BJ (cell line): Measurements from ENCODE around the gene PCBP3. TPM values are rescaled to one million over a fixed set of nuclear protein-coding genes. Genes with fewer than 3 reads are reported as not detected.

Experiments
- CTCF ChIA-PET: fragments of 350-600 bp; formaldehyde crosslinking; extraction: SDS; loops from one replicate; lab custom pipeline; 2021; ENCODE audit warnings: antibody characterized with exemption, inconsistent platforms; lab: Yijun Ruan, JAX
- POLR2A ChIA-PET: fragments of 300-600 bp; sonication (Branson Sonifier 250); formaldehyde crosslinking; extraction: SDS; loops from one replicate; lab custom pipeline; 2021; ENCODE audit warnings: antibody characterized with exemption; lab: Charles Lee
- DNase-seq: peaks from one replicate; pipeline ENCODE4 v3.0.0-alpha.2; 2011; ENCODE audit warnings: low read depth
- H3K27me3 ChIP-seq: 2 replicates; pipeline ENCODE4 v1.6.0; 2011; ENCODE audit warnings: low read length; ENCODE audit not compliant: control insufficient read depth, insufficient read depth
- H3K36me3 ChIP-seq: 2 replicates; pipeline ENCODE4 v1.5.1; 2011; ENCODE audit warnings: low read length; ENCODE audit not compliant: control insufficient read depth, insufficient read depth
- H3K4me3 ChIP-seq: 2 replicates; pipeline ENCODE4 v1.5.1; 2011; ENCODE audit warnings: low read depth, mild to moderate bottlenecking, control low read depth, low read length
- polyA plus RNA-seq: library from polyadenylated mRNA; depleted of rRNA; stranded (reverse); fragments of >200 nt; gene quantifications from 2 replicates; pipeline ENCODE4 v1.2.3, GENCODE V29; 2011
- TF ChIP-seq, protein P1 (sequence below): IDR thresholded peaks from 2 replicates; pipeline ENCODE4 v1.5.1; 2011; ENCODE audit warnings: low read depth, mild to moderate bottlenecking, control low read depth, inconsistent platforms, low read length, moderate library complexity; ENCODE audit not compliant: insufficient read depth

PCBP3 gene
- polyA plus RNA-seq, 1 experiment: 2.1 TPM

- ChIA-PET POLR2A (interaction anchor here (0.6 kb wide), 1 partner anchor 268 kb away, joined by 4 read pairs; no protein-coding TSS in a partner anchor), CTCF (interaction anchor here (2.3 kb wide), 1 partner anchor 9 kb away, joined by 7 read pairs; no protein-coding TSS in a partner anchor)
- Histone ChIP-seq H3K4me3 (no peak overlapping the region), H3K36me3 (no peaks in the 10 kb centered on the region), H3K27me3 (no peaks in the 10 kb centered on the region)
- TF ChIP-seq, protein P1, sequence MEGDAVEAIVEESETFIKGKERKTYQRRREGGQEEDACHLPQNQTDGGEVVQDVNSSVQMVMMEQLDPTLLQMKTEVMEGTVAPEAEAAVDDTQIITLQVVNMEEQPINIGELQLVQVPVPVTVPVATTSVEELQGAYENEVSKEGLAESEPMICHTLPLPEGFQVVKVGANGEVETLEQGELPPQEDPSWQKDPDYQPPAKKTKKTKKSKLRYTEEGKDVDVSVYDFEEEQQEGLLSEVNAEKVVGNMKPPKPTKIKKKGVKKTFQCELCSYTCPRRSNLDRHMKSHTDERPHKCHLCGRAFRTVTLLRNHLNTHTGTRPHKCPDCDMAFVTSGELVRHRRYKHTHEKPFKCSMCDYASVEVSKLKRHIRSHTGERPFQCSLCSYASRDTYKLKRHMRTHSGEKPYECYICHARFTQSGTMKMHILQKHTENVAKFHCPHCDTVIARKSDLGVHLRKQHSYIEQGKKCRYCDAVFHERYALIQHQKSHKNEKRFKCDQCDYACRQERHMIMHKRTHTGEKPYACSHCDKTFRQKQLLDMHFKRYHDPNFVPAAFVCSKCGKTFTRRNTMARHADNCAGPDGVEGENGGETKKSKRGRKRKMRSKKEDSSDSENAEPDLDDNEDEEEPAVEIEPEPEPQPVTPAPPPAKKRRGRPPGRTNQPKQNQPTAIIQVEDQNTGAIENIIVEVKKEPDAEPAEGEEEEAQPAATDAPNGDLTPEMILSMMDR: no peak
- DNase-seq: no peak
Measured at GRCh38 chr21:45963232-45963570, 319.7 kb downstream of the PCBP3 start.

GRCh38 chr21:45964649-45965048 lies 321.1 kb downstream of the PCBP3 start:
- Histone ChIP-seq H3K27me3 (no peaks in the 10 kb centered on the region), H3K4me3 (no peak overlapping the region), H3K36me3 (no peaks in the 10 kb centered on the region)
- ChIA-PET CTCF (interaction anchor here (0.8 kb wide), 1 partner anchor 11 kb away, joined by 4 read pairs; no protein-coding TSS in a partner anchor), POLR2A (no interaction called here)
- DNase-seq: no peak
- TF ChIP-seq, protein P1: no peak

DNA sequence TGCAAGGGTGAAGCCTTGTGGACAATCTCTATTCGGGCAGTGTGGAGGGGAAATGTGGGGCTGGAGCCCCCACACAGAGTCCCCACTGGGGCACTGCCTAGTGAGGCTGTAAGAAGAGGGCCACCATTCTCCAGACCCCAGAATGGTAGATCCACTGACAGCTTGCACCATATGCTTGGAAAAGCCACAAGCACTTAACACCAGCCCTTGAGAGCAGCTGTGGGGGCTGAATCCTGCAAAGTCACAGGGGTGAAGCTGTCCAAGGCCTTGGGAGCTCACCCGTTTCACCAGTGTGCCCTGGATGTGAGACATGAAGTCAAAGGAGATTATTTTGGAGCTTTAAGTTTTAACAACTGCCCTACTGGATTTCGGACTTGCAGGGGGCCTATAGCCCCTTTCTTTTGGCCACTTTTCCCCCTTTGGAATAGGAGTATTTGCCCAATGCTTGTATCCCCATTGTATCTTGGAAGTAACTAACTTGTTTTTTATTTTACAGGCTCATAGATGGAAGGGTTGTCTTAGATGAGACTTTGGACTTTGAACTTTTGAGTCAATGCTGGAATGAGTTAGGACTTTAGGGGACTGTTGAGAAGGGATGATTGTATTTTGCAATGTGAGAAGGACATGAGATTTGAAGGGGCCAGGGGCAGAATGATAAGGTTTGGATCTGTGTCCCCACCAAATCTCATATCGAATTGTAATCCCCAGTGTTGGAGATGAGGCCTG lies 321.7 kb downstream of the PCBP3 start:
- ChIA-PET CTCF (interaction anchor here (0.6 to 0.8 kb wide), 2 partner anchors 11 to 34 kb away, joined by 3 to 4 read pairs; no protein-coding TSS in a partner anchor), POLR2A (no interaction called here)
- no peak for DNase-seq
- Histone ChIP-seq H3K36me3 (no peaks in the 10 kb centered on the region), H3K4me3 (no peak overlapping the region), H3K27me3 (no peaks in the 10 kb centered on the region)
- TF ChIP-seq, protein P1: no peak

DNA sequence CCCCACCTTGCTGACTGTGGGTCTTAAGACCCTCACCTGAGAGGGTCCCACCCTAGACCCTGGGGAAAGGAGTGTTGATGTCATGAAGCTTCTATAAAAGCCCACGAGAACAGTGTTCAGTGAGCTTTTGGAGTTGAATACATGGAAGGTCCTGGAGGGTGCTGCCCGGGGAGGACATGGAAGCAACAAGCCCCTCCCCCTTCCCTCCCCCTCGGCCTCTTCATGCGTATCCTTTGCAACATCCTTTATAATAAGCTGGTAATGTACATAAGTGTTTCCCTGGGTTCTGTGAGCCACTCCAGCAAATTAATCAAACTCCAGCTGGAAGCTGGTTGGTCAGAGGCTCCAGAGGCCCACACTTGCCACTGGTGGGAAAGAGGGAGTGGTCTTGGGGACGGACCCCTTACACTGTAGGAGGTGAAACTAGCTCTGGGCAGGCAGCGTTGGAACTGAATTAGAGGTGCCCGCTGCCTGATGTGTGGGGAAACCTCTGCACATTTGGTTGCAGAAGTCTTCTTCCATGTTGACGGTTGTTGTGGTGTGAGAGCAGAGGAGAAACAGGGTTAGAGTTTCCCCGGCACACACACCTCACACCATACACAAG lies 323.4 kb downstream of the PCBP3 start:
- CTCF ChIA-PET: interaction anchor here (1.1 to 1.3 kb wide), 2 partner anchors 176 to 411 kb away, joined by 3 read pairs; no protein-coding TSS in a partner anchor
- Histone ChIP-seq H3K4me3 (no peak overlapping the region), H3K27me3 (no peaks in the 10 kb centered on the region), H3K36me3 (no peaks in the 10 kb centered on the region)
- POLR2A ChIA-PET: no interaction called here
- TF ChIP-seq, protein P1: no peak
- DNase-seq: no peak
